Stimulated activated naive CD8-positive, alpha-beta T cell treated with anti-CD3 and anti-CD28 coated beads, Interleukin-15, Interleukin-2, amounts not matched to agents 100 ng/mL and 50 ng/mL, for 24 hours (primary cell): Measurements from ENCODE around the gene CNST.
A peak's percentile ranks its signal among the peaks of the same experiment; 100 is the strongest.
"Not testable (repeated sequence)": the region's sequence is repeated elsewhere in the genome, so short reads cannot be mapped to it uniquely, and the experiment has no call there.

Experiments
- H3K27ac Mint-ChIP-seq: one replicate; pipeline ENCODE4 v1.8.0; 2021; ENCODE audit warnings: mild to moderate bottlenecking, mixed read lengths
- H3K27me3 Mint-ChIP-seq: one replicate; pipeline ENCODE4 v1.8.0; 2021; ENCODE audit warnings: mixed read lengths
- H3K36me3 Mint-ChIP-seq: one replicate; pipeline ENCODE4 v1.8.0; 2021; ENCODE audit warnings: low read depth, mixed read lengths
- H3K4me1 Mint-ChIP-seq: one replicate; pipeline ENCODE4 v1.8.0; 2021; ENCODE audit warnings: low read depth, mixed read lengths
- H3K4me3 Mint-ChIP-seq: one replicate; pipeline ENCODE4 v1.8.0; 2021; ENCODE audit warnings: mild to moderate bottlenecking, mixed read lengths
- H3K9me3 Mint-ChIP-seq: one replicate; pipeline ENCODE4 v1.8.0; 2021; ENCODE audit warnings: mixed read lengths

The CNST gene

DNA sequence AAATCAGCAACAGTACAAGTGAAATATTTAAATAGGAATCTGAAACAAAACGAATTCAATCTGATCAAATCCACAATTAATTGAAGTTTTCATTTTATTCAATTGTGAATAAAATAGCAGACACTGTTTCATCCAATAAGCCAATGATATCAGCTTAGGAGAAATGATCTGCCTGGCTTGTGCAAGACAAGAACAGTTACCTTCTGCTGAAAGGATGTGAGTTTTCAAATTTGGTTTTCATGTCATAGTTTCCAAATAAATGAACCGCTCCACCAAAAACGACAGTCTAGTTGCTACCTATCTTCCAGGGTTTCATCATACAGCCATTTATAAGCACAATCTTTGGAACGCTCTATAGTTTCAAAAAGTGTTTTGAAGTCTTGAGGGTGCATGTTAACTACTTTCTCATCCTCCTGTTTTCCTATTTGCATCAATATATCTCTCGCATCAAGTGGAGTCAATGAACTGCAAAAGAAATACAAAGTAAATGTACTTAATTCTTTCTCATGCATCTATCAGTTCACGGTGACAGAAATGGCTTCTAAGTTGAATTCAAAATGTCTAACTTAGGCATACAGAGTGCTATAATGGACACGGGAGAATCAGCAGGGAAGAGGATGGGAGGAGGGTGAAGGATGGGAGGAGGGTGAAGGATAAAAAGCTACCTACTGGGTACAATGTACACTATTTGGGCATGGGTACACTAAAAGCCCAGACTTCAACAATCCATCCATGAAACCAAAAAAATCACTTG, 25.3 kb upstream of the CNST start:
- H3K36me3 Mint-ChIP-seq: peaks cover 33% of the 10 kb centered on the region
- no peak overlapping the region for H3K4me3 Mint-ChIP-seq
- no peak overlapping the region for H3K27ac Mint-ChIP-seq
- H3K4me1 Mint-ChIP-seq: no peaks in the 10 kb centered on the region
- H3K9me3 Mint-ChIP-seq: no peaks in the 10 kb centered on the region
- H3K27me3 Mint-ChIP-seq: no peaks in the 10 kb centered on the region

- no peak overlapping the region for H3K27ac Mint-ChIP-seq
- no peaks in the 10 kb centered on the region for H3K4me1 Mint-ChIP-seq
- H3K9me3 Mint-ChIP-seq: no peaks in the 10 kb centered on the region
- no peaks in the 10 kb centered on the region for H3K27me3 Mint-ChIP-seq
- peaks cover 39% of the 10 kb centered on the region for H3K36me3 Mint-ChIP-seq
- no peak overlapping the region for H3K4me3 Mint-ChIP-seq
These were observed 22.3 kb upstream of the CNST start for GRCh38 chr1:246544001-246544400.

DNA sequence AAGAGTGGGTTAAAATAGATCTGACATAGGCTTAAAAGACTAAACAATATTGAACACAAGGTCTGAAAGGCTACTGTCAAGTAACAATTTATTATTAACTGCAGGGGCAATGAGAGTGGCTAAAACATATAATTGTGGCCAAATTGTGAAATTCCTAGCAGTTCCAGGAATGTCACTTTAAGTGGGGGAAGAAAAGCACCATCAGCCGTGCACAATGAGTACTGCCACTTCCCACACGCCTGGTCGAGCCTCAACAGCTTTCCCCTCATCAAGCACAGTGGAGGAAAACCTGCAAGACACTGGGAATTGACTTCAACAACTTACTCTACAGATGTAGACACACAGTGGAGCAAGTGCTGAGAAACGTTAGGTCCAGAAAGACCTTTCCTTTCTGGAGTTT, 16.6 kb upstream of the CNST start:
- no peaks in the 10 kb centered on the region for H3K9me3 Mint-ChIP-seq
- no peaks in the 10 kb centered on the region for H3K4me1 Mint-ChIP-seq
- H3K27me3 Mint-ChIP-seq: no peaks in the 10 kb centered on the region
- H3K4me3 Mint-ChIP-seq: no peak overlapping the region
- peaks cover 45% of the 10 kb centered on the region for H3K36me3 Mint-ChIP-seq
- no peak overlapping the region for H3K27ac Mint-ChIP-seq

- Mint-ChIP-seq H3K4me3 (no peak overlapping the region), H3K36me3 (peaks cover 51% of the 10 kb centered on the region), H3K27me3 (no peaks in the 10 kb centered on the region), H3K4me1 (no peaks in the 10 kb centered on the region), H3K9me3 (no peaks in the 10 kb centered on the region), H3K27ac (no peak overlapping the region)
These were observed 15.9 kb upstream of the CNST start for GRCh38 chr1:246550402-246550801.

DNA sequence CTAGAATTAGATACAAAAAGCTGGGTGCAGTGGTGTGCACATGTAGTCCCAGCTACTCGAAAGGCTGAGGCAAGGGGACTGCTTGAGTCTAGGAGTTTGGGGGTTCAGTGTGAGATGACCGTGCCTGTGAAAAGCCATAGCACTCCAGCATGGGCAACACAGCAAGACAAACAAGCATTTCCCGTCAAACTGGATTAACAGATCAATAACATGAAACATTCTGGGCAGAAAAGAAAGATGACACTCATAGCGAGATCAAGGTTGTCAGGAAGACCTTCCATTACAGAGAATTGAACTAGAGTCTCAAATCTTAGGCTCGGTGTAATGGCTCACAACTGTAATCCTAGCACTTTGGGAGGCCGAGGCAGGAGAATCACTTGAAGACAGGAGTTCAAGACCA, 14.1 kb upstream of the CNST start:
- H3K4me1 Mint-ChIP-seq: no peaks in the 10 kb centered on the region
- H3K27ac Mint-ChIP-seq: no peak overlapping the region
- peaks cover 55% of the 10 kb centered on the region for H3K36me3 Mint-ChIP-seq
- no peaks in the 10 kb centered on the region for H3K27me3 Mint-ChIP-seq
- no peak overlapping the region for H3K4me3 Mint-ChIP-seq
- H3K9me3 Mint-ChIP-seq: no peaks in the 10 kb centered on the region

DNA sequence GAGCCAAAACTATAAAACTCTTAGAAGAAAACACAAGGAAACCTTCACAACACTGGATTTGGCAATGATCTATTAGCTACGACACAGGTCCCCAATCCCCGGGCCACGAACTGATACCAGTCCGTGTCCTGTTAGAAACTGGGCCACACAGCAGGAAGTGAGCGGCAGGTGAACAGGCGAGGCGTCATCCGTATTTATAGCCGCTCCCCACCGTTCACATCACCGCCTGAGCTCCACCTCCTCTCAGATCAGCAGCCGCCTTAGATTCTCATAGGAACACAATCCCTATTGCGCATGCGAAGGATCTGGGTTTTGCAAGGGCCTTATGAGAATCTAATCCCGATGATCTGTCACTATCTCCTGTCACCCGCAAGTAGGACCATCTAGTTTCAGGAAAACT, 12.1 kb upstream of the CNST start:
- Mint-ChIP-seq H3K4me1 (no peaks in the 10 kb centered on the region), H3K9me3 (no peaks in the 10 kb centered on the region), H3K27me3 (no peaks in the 10 kb centered on the region), H3K4me3 (no peak overlapping the region), H3K27ac (no peak overlapping the region), H3K36me3 (peaks cover 57% of the 10 kb centered on the region)

DNA sequence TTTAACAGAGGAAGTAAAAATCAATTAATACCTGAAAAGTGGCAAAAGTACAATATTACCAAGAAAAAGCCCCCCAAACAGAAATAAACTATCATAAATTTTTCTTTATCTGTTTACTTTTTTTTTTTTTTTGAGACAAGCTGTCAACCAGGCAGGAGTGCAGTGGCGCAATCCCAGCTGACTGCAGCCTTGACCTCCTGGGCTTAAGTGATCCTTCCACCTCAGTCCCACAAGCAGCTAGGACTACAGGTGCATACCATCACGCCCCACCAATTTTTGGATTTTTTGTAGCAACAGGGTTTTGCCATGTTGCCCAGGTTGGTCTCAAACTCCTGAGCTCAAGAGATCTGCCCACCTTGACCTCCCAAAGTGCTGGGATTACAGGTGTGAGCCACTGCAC, 8.2 kb upstream of the CNST start:
- H3K4me1 Mint-ChIP-seq: no peaks in the 10 kb centered on the region
- H3K27me3 Mint-ChIP-seq: no peaks in the 10 kb centered on the region
- H3K36me3 Mint-ChIP-seq: peaks cover 53% of the 10 kb centered on the region
- H3K27ac Mint-ChIP-seq: no peak overlapping the region
- no peak overlapping the region for H3K4me3 Mint-ChIP-seq
- no peaks in the 10 kb centered on the region for H3K9me3 Mint-ChIP-seq

DNA sequence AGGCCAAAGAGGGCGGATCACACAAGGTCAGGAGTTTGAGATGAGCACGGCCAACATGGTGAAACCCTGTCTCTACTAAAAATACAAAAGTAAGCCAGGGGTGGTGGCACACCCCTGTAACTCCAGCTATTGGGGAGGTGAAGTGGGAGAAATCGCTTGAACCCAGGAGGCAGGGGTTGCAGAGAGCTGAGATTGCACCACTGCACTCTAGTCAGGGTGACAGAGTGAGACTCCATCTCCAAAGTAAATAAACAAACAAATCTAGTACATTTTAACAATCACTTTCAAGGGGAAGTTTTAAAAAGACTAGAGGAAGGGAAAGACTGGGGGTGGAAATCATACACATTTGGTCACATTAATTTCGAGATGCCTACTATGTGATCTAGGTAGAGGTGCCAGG, 6.9 kb upstream of the CNST start:
- no peak overlapping the region for H3K27ac Mint-ChIP-seq

GRCh38 chr1:246560833-246561232, 5.4 kb upstream of the CNST start:
- not testable (repeated sequence) for H3K27me3 Mint-ChIP-seq, H3K4me3 Mint-ChIP-seq, H3K27ac Mint-ChIP-seq, H3K9me3 Mint-ChIP-seq
- Mint-ChIP-seq H3K36me3 (peaks cover 50% of the 10 kb centered on the region), H3K4me1 (peaks cover 17% of the 10 kb centered on the region)

More for the DNA sequence above, 6.9 kb upstream of the CNST start:
- Mint-ChIP-seq H3K36me3 (peaks cover 53% of the 10 kb centered on the region), H3K9me3 (no peaks in the 10 kb centered on the region), H3K4me3 (no peak overlapping the region), H3K27me3 (no peaks in the 10 kb centered on the region), H3K4me1 (peaks cover 6% of the 10 kb centered on the region)

DNA sequence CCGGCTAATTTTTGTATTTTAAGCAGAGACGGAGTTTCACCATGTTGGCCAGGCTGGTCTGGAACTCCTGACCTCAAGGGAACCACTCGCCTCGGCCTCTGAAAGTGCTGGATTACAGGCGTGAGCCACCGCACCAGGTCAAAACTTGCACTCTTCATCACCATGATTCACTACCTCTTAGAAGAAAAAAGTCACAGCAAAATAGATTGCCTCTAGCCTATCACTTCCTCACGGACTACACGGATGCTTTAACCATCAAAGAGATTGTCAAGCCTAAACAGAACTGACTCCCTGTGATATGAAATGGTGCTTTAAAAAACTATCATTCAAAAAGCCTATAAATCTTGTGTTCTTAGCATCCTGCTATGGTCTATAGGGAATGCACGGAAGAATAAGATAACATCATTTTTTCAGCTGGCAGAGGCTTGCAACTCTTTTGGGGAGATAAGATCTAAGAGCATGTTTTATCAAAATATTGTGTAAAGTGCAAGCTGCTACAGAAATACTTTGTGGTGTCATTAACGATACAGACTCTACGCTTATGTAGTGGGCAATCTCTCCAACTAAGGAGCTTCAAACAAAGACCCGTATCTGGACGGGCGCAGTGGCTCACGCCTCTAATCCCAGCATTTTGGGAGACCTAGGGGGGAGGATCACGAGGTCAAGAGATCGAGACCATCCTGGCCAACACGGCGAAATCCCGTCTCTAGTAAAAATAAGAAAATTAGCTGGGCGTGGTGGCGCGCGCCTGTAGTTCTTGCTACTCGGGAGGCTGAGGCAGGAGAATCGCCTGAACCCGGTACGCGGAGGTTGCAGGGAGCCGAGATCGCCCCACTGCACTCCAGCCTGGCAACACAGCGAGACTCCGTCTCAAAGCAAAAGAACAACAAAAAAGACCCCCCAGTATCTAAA, 1.2 kb upstream of the CNST start:
- peaks cover 40% of the 10 kb centered on the region for H3K4me1 Mint-ChIP-seq
- H3K27me3 Mint-ChIP-seq: no peaks in the 10 kb centered on the region
- H3K27ac Mint-ChIP-seq: peak overlapping the region; percentile 87
- H3K9me3 Mint-ChIP-seq: no peaks in the 10 kb centered on the region
- H3K36me3 Mint-ChIP-seq: peaks cover 26% of the 10 kb centered on the region
- peak overlapping the region; percentile 99 for H3K4me3 Mint-ChIP-seq

- peak overlapping the region; percentile 99 for H3K4me3 Mint-ChIP-seq
- H3K9me3 Mint-ChIP-seq: no peaks in the 10 kb centered on the region
- H3K27ac Mint-ChIP-seq: peak overlapping the region; percentile 87
- H3K4me1 Mint-ChIP-seq: peaks cover 46% of the 10 kb centered on the region
- H3K36me3 Mint-ChIP-seq: peaks cover 24% of the 10 kb centered on the region
- H3K27me3 Mint-ChIP-seq: no peaks in the 10 kb centered on the region
These were observed 517 bp upstream of the CNST start for GRCh38 chr1:246565751-246566127.

GRCh38 chr1:246566813-246567645, 773 bp downstream of the CNST start:
- Mint-ChIP-seq H3K4me1 (peaks cover 59% of the 10 kb centered on the region), H3K27ac (peak overlapping the region; percentile 97), H3K27me3 (no peaks in the 10 kb centered on the region), H3K36me3 (peaks cover 24% of the 10 kb centered on the region), H3K4me3 (peak overlapping the region; percentile 99), H3K9me3 (no peaks in the 10 kb centered on the region)

DNA sequence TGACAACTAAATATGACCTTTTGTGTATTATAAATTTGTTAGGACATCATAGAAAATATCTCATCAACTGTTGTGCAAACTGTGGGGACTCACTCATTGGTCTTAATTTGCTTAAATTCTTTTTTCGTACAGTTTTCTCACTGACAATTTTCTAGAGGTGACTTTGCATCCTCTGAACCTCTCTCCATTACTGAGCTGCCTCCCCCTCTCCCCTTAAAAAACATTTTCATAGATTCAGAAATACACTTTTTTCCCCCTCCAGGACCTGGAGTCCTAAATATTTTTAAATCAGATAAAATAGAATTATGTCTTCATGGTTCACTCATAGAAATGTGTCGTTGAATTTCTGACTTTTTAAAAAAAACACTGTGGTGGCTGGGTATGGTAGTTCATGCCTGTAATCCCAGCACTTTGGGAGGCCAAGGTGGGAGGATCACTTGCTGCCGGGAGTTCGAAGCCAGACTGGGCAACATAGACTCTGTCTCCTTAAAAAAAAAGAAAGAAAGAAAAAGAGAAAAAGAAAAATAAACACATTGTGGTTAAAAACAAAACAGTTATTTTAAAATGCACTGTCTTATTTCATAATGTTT, 1.5 kb downstream of the CNST start:
- Mint-ChIP-seq H3K27ac (peak overlapping the region; percentile 97), H3K9me3 (no peaks in the 10 kb centered on the region), H3K4me1 (peaks cover 65% of the 10 kb centered on the region), H3K36me3 (peaks cover 24% of the 10 kb centered on the region), H3K27me3 (no peaks in the 10 kb centered on the region), H3K4me3 (peak overlapping the region; percentile 99)
